Measurements from ENCODE around the gene ANKRD29. TPM values are rescaled to one million over a fixed set of nuclear protein-coding genes. Genes with fewer than 3 reads are reported as not detected.

The ANKRD29 gene
- polyA plus RNA-seq, 1 experiment: 0.15 TPM

GRCh38 chr18:23706971-23707640 lies 44.4 kb upstream of the ANKRD29 start:
- no peak for TF ChIP-seq CTCF (IDR thresholded peaks at IDR 0.05; ENCODE audit: low read depth, low read length)
- POLR2A ChIA-PET: no interaction called here

GRCh38 chr18:23704806-23705205 lies 42.1 kb upstream of the ANKRD29 start:
- peaks cover 5% of the 10 kb centered on the region for H3K9me3 ChIP-seq (ENCODE audit: control insufficient read depth, insufficient read depth, low read length)
- POLR2A ChIA-PET: interaction anchor here (1.1 kb wide), 1 partner anchor 434 kb away, joined by 3 read pairs; the partner anchor contains the start of gene CABYR
- peaks cover 32% of the 10 kb centered on the region for H3K27me3 ChIP-seq (ENCODE audit: control insufficient read depth, insufficient read depth, low read length)
- TF ChIP-seq CTCF (IDR thresholded peaks at IDR 0.05; ENCODE audit: low read depth, low read length): no peak
- H3K27ac ChIP-seq (ENCODE audit: low read depth, low read length): no peak overlapping the region
- DNase-seq (ENCODE audit: low read depth, low spot score): no peak
- H3K4me3 ChIP-seq (ENCODE audit: low read depth, low read length): no peak overlapping the region
- CTCF ChIA-PET: interaction anchor here (0.6 to 7.8 kb wide), 4 partner anchors 80 to 727 kb away, joined by 3 to 162 read pairs (median 26); no protein-coding TSS in a partner anchor

More at GRCh38 chr18:23706971-23707640, 44.4 kb upstream of the ANKRD29 start:
- Histone ChIP-seq H3K27ac (ENCODE audit: low read depth, low read length) (peak overlapping the region; percentile 21), H3K9me3 (ENCODE audit: control insufficient read depth, insufficient read depth, low read length) (peaks cover 5% of the 10 kb centered on the region), H3K27me3 (ENCODE audit: control insufficient read depth, insufficient read depth, low read length) (peaks cover 17% of the 10 kb centered on the region), H3K4me3 (ENCODE audit: low read depth, low read length) (no peak overlapping the region)
- CTCF ChIA-PET: no interaction called here
- no peak for DNase-seq (ENCODE audit: low read depth, low spot score)

- TF ChIP-seq CTCF (IDR thresholded peaks at IDR 0.05; ENCODE audit: low read depth, low read length): no peak
- peaks cover 5% of the 10 kb centered on the region; the same call in 1 of the 2 replicates for H3K9me3 ChIP-seq (ENCODE audit: control insufficient read depth, insufficient read depth, low read length)
- H3K27ac ChIP-seq (ENCODE audit: low read depth, low read length): no peak overlapping the region
- no peak for DNase-seq (ENCODE audit: low read depth, low spot score)
- CTCF ChIA-PET: interaction anchor here (0.6 to 7.8 kb wide), 11 partner anchors 48 to 247 kb away, joined by 4 to 162 read pairs (median 7); no protein-coding TSS in a partner anchor
- POLR2A ChIA-PET: interaction anchor here (1.1 kb wide), 1 partner anchor 435 kb away, joined by 3 read pairs; the partner anchor contains the start of gene CABYR
- H3K4me3 ChIP-seq (ENCODE audit: low read depth, low read length): no peak overlapping the region
- H3K27me3 ChIP-seq (ENCODE audit: control insufficient read depth, insufficient read depth, low read length): peaks cover 32% of the 10 kb centered on the region
These were observed 41.3 kb upstream of the ANKRD29 start for GRCh38 chr18:23703987-23704384.

- H3K27ac ChIP-seq (ENCODE audit: low read depth, low read length): no peak overlapping the region
- peak; percentile 55 for DNase-seq (ENCODE audit: low read depth, low spot score)
- ChIA-PET CTCF (interaction anchor here (0.5 to 7.8 kb wide), 56 partner anchors 9 to 770 kb away, joined by 3 to 162 read pairs (median 4); partner anchors contain the start of genes NPC1 and RBBP8), POLR2A (no interaction called here)
- no peak overlapping the region for H3K4me3 ChIP-seq (ENCODE audit: low read depth, low read length)
- H3K9me3 ChIP-seq (ENCODE audit: control insufficient read depth, insufficient read depth, low read length): peaks cover 5% of the 10 kb centered on the region; the same call in 1 of the 2 replicates
- peaks cover 34% of the 10 kb centered on the region for H3K27me3 ChIP-seq (ENCODE audit: control insufficient read depth, insufficient read depth, low read length)
- peak; percentile 72 for TF ChIP-seq CTCF (IDR thresholded peaks at IDR 0.05; ENCODE audit: low read depth, low read length)
These were observed 40.6 kb upstream of the ANKRD29 start for GRCh38 chr18:23703057-23703986.

Data from AG04450 (cell line).